GM19455 (cell line): Measurements from ENCODE around the gene ZNF221.
"Not testable (repeated sequence)": the region's sequence is repeated elsewhere in the genome, so short reads cannot be mapped to it uniquely, and the experiment has no call there.

Experiments used
- ATAC-seq: cut with Tn5 transposase; IDR thresholded peaks from one replicate; pipeline ENCODE4 v1.9.1; 2021; ENCODE audit not compliant: unreplicated experiment

ZNF221 gene

GRCh38 chr19:43950834-43951645 lies at the start of gene ZNF221:
ZNF221 (plus strand) TSS chr19:43951228; CDS start chr19:43962727, 11,499 bp downstream.
- ATAC-seq = peak; percentile 88

DNA sequence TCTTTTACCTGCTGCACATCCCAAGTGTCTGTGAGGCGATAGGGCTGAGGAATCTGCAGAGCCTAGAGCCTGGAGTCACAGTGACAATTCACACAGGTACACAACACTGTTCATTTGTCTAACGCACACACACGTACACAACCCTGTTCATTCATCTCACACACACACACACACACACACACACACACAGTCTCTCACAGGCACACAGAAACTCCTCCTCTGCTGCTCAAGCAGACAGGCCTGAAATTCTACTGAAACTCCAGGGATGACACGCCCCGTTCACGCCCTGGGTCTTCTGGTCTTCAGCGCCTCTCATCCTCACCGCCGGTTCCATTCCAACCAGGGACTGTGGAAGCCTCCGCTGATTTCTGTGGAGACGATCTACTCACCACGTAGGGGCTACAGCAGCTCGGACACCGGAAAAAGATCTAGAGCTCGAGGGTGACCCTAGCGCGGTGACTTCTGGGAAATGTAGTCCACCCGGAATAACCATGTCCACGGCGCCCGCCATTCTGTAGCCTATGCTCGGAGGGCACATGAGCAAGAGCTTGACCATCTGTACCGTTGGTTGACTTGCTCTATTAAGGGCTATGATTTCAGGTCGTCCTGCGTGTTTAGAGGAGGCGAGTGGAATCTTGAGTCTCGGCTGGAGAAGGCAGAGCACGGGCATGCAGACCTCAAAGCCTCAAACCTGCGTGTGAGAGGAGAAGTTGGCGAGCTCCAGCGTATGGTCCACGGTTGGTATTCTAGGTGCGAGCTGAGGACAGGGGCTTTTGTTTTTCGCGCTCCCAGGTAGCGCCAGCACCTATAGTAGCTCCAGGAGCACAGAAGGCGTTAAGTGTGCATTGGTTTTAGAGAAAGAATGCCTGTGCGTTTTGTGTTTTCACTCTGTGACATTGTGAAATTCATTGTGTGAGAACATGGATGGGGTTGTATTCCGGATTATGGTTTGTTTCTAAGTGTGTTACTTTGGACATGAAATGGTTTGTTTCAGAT lies 49.3 kb upstream of the ZNF221 start:
- no peak for ATAC-seq

- no peak for ATAC-seq
Measured at GRCh38 chr19:43902399-43902798, 48.6 kb upstream of the ZNF221 start.

- no peak for ATAC-seq
Measured at GRCh38 chr19:43905897-43906296, 45.1 kb upstream of the ZNF221 start.

- ATAC-seq = no peak
Measured at GRCh38 chr19:43906774-43907173, 44.3 kb upstream of the ZNF221 start.

DNA sequence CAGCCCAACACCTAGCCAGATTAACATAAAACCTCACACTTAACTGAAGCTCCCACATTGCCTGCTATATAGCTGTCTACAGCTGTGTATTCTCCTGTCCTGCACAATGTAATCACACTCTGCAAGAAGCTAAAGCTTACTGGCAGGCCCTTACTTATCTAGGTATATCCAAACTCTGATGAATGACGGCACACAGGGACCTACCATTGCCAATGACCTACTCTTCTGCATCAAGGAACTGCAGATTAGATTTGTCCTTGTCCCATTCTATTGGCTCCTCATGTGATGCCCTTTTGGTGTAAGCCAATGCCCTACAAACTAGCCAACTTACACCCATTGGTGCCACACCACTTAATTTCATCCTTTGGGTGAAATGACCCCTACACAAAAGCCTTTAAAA lies 42.4 kb upstream of the ZNF221 start:
- ATAC-seq = no peak

- ATAC-seq = no peak
Measured at GRCh38 chr19:43910884-43911283, 40.1 kb upstream of the ZNF221 start.

DNA sequence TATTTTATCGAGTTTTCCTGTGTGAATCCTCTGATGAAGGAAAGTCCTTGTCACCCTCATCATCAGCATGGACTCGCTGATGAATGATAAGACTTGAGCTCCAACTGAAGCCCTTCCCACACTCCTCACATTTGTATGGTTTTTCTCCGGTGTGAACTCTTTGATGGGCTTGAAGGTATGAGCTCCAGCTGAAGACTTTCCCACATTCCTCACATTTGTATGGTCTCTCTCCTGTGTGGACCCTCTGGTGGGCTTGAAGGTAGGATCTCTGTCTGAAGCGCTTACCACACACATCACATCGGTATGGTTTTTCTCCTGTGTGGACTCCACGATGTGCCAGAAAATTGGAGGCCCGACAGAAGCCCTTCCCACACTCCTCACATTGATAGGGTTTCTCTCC lies 37.6 kb upstream of the ZNF221 start:
- ATAC-seq = no peak

DNA sequence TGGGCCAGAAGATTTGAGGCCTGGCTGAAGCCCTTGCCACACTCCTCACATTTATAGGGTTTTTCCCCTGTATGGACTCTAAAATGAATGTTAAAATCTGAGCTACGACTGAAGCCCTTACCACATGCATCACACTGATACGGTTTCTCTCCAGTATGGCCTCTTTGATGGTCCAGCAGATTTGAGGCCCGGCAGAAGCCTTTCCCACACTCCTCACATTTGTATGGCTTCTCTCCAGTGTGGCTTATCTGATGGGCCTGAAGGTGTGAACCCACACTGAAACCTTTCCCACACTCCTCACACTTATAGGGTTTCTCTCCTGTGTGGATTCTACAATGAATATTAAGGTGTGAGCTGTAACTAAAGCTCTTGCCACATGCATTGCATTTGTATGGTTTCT lies 37.0 kb upstream of the ZNF221 start:
- no peak for ATAC-seq

GRCh38 chr19:43923875-43924274 lies 27.2 kb upstream of the ZNF221 start:
- ATAC-seq = no peak

DNA sequence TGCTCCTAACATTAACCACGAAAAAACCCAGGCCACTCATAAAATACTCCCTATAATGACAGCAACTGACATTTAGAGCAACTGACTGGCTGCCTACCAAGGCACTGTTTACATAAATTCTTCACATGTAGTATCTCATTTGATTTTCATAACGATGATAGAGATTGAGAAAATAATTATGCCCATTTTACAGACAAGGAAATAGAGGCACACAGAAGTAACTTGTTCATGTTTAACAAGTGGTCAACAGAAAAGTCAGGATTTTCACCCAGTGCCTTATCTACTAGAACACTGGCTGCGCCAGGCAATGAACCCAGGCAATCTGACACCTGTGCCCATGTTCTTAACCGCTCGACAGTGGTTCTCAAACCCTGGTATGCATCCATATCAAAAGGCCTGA lies 22.2 kb upstream of the ZNF221 start:
- ATAC-seq = no peak

GRCh38 chr19:43934055-43934984 lies 16.7 kb upstream of the ZNF221 start:
- no peak for ATAC-seq

DNA sequence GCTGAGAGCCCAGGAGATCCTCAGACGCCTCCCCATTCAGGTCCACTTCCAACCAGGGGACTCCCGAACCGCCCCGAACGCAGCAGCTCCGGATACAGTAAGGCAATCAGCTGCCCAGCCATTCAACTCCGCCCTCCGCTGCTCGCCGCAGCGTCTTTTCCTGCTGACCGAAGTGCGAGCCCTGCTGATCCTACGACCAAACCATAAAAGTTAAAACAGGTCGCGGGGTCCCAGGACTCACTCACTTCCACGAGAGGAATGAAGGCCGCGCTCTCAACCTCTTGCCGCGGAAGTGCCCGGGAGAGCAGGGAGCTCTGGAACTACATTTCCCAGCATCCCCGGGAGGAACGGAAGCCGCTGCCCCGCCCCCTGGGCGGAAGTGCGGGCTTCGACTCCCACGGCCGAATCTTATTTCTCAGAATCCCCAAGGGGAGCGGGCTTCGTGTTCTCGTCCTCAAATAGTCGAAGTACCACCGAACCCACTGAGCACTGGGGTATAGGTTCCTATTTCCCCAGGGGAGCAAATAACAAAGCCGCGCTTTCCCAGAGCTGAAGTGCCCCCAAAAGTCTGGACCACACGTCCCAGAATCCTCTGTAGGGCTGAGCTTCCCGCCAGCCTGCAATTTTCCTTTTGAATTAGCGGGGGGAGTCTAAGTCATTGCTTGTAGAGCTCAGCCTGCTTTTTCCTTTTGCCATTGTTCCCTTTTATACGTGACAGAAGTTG lies 15.9 kb upstream of the ZNF221 start, which contains the start of gene ZNF45:
Gene ZNF45, minus strand, starts transcription at position 298 of the 724 bp plus-strand sequence. CDS start 13,097 bp downstream, outside the sequence.
- peak; percentile 97 for ATAC-seq

DNA sequence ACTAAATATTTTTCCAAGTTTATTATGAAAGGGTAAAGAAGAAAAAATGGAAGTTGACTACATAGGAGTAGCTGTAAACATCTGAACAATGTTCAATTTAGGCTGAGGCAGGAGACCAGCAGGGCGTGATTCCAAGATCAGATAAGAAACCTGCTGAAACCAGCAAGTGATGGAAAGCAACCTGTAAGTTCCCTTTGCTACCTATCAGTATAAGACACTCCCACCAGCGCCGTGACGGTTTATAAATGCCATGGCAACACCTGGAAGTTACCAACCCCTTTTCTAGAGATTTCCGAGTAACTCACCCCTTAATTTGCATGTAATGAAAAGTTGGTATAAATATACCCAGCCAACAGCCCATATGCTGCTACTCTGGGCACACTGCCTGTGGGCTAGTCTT lies 14.8 kb upstream of the ZNF221 start:
- no peak for ATAC-seq

DNA sequence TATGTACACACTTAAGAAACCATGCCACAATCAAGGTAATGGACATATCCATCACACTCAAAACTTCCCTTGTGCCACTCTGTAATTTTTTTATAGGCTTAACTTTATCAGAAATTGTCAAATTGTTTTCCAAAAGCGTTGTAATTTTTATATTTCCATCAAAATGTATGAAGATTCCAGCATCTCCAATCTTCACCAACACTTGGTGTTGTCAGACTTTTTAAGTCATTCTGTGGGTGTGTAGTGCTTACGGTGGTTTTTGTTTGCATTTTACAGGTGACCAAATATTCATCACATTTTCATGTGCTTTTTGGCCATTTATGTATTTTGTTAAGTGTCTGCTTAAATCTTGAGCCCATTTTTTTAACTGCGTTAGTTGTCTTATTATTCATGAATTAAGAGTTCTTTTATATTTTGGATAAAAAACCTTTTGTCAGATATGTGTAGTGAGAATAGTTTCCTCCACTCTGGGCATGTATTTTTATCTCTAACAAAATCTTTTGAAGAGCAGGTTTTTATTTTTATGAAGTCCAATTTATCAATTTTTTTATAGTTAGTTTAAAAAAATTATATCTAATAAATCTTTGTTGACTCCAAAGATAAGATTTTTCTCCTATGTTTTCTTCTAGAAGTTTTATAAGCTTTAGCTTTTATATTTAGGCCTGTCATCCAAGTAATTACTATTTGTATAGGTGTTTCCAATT lies 11.3 kb upstream of the ZNF221 start:
- no peak for ATAC-seq

DNA sequence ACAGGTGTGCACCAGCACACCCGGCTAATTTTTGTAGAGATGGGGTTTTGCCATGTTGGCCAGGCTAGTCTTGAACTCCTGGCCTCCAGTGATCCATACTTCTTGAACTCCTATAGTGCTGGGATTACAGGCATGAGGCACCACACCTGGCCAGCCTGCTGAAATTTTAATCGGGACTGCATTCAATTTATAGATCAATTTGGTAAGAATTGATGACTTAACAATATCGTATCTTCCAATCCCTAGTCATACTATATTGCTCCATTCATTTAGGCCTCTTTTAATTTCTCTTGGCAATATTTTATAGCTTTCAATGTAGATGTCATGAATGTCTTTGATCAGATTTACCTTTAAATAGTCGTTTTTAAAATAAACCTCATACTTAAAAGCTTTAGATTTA lies 10.3 kb upstream of the ZNF221 start:
- no peak for ATAC-seq

- no peak for ATAC-seq
Measured at GRCh38 chr19:43941209-43941608, 9.8 kb upstream of the ZNF221 start.

- ATAC-seq = not testable (repeated sequence)
Measured at GRCh38 chr19:43947412-43947811, 3.6 kb upstream of the ZNF221 start.

GRCh38 chr19:43949803-43950202 lies 1.2 kb upstream of the ZNF221 start:
- not testable (repeated sequence) for ATAC-seq
